BJ (cell line): ENCODE results near the gene FAM124A. TPM values are rescaled to one million over a fixed set of nuclear protein-coding genes. Genes with fewer than 3 reads are reported as not detected.

Source experiments
- CTCF ChIA-PET: fragments of 350-600 bp; formaldehyde crosslinking; extraction: SDS; loops from one replicate; lab custom pipeline; 2021; ENCODE audit warnings: antibody characterized with exemption, inconsistent platforms; lab: Yijun Ruan, JAX
- POLR2A ChIA-PET: fragments of 300-600 bp; sonication (Branson Sonifier 250); formaldehyde crosslinking; extraction: SDS; loops from one replicate; lab custom pipeline; 2021; ENCODE audit warnings: antibody characterized with exemption; lab: Charles Lee
- DNase-seq: peaks from one replicate; pipeline ENCODE4 v3.0.0-alpha.2; 2011; ENCODE audit warnings: low read depth
- H3K27me3 ChIP-seq: 2 replicates; pipeline ENCODE4 v1.6.0; 2011; ENCODE audit warnings: low read length; ENCODE audit not compliant: control insufficient read depth, insufficient read depth
- H3K36me3 ChIP-seq: 2 replicates; pipeline ENCODE4 v1.5.1; 2011; ENCODE audit warnings: low read length; ENCODE audit not compliant: control insufficient read depth, insufficient read depth
- H3K4me3 ChIP-seq: 2 replicates; pipeline ENCODE4 v1.5.1; 2011; ENCODE audit warnings: low read depth, mild to moderate bottlenecking, control low read depth, low read length
- polyA plus RNA-seq: library from polyadenylated mRNA; depleted of rRNA; stranded (reverse); fragments of >200 nt; gene quantifications from 2 replicates; pipeline ENCODE4 v1.2.3, GENCODE V29; 2011
- TF ChIP-seq, protein P1 (sequence below): IDR thresholded peaks from 2 replicates; pipeline ENCODE4 v1.5.1; 2011; ENCODE audit warnings: low read depth, mild to moderate bottlenecking, control low read depth, inconsistent platforms, low read length, moderate library complexity; ENCODE audit not compliant: insufficient read depth

Gene FAM124A
- polyA plus RNA-seq, 1 experiment = 0.02 TPM

GRCh38 chr13:51267622-51268021 lies 45.4 kb downstream of the FAM124A start:
- H3K4me3 ChIP-seq = no peak overlapping the region
- DNase-seq = no peak
- TF ChIP-seq, protein P1, sequence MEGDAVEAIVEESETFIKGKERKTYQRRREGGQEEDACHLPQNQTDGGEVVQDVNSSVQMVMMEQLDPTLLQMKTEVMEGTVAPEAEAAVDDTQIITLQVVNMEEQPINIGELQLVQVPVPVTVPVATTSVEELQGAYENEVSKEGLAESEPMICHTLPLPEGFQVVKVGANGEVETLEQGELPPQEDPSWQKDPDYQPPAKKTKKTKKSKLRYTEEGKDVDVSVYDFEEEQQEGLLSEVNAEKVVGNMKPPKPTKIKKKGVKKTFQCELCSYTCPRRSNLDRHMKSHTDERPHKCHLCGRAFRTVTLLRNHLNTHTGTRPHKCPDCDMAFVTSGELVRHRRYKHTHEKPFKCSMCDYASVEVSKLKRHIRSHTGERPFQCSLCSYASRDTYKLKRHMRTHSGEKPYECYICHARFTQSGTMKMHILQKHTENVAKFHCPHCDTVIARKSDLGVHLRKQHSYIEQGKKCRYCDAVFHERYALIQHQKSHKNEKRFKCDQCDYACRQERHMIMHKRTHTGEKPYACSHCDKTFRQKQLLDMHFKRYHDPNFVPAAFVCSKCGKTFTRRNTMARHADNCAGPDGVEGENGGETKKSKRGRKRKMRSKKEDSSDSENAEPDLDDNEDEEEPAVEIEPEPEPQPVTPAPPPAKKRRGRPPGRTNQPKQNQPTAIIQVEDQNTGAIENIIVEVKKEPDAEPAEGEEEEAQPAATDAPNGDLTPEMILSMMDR = no peak
- H3K36me3 ChIP-seq = no peaks in the 10 kb centered on the region
- H3K27me3 ChIP-seq = peaks cover 21% of the 10 kb centered on the region
- POLR2A ChIA-PET = no interaction called here
- CTCF ChIA-PET = interaction anchor here (0.6 to 2.8 kb wide), 2 partner anchors 19 to 116 kb away, joined by 3 to 12 read pairs; no protein-coding TSS in a partner anchor

DNA sequence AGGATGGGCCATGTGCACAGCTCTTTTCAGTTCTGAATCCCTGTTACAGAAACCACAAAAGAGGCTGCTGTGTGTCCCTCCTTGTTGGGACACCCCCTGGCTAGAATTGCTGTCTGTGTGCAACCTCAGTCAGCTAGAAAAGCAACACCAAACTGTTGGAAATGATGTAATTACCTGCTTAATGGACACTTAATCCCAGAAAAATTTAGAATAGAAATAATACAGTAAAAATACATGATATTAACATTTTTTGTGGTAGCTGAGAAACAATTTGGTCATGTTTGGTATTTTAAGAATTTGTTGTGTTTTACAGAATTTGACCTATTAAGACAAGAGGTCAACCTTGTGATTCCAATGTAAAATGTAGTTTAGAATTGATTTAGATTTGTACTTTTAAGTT lies 46.8 kb downstream of the FAM124A start:
- ChIA-PET CTCF (interaction anchor here (1.1 to 2.8 kb wide), 2 partner anchors 9 to 17 kb away, joined by 4 to 12 read pairs; no protein-coding TSS in a partner anchor), POLR2A (no interaction called here)

DNA sequence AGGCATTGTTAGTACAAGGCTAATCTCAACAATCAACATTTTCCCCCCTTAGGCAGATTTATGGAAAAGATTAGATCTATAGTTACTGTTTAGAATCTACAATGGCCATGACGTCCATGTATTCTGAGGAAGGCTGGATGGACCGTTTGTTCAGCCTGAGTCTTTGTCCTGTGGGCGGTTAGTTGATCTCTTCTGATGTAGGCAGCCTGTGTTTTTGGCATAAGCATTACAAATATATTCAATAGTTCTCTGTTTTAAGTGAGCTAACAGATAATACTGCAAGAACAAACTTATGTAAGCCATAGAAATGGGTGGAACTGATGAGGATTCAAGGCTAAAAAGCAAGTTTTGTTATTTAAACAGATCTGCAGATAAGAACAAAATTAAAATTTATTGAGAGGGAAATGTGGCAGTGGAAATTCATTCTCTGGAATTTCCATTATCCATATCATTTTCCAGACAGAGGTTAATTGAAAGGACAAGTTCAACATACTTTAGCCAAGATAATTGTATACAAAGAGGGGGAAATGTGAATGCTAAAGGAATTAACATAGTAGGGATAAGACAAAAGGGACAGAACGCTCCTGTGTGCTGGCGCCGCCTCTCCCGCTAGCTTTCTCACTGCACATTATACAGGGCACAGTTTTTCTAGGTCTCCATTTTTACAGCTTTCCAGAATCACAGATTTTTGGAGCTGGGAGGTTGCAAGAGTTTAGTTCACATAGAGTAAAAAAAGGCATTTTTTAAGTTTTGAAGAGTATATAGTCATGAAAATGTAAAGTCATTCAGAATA lies 48.6 kb downstream of the FAM124A start:
- no peak for DNase-seq
- ChIA-PET CTCF (interaction anchor here (7.1 kb wide), 1 partner anchor 16 kb away, joined by 38 read pairs; no protein-coding TSS in a partner anchor), POLR2A (no interaction called here)
- peaks cover 12% of the 10 kb centered on the region; the same call in 1 of the 2 replicates for H3K27me3 ChIP-seq
- no peaks in the 10 kb centered on the region for H3K36me3 ChIP-seq
- H3K4me3 ChIP-seq = no peak overlapping the region
- TF ChIP-seq, protein P1 = no peak

More for the DNA sequence above, 46.8 kb downstream of the FAM124A start:
- H3K27me3 ChIP-seq = peaks cover 17% of the 10 kb centered on the region
- no peak overlapping the region for H3K4me3 ChIP-seq
- no peaks in the 10 kb centered on the region for H3K36me3 ChIP-seq
- TF ChIP-seq, protein P1 = no peak
- DNase-seq = peak; percentile 81

DNA sequence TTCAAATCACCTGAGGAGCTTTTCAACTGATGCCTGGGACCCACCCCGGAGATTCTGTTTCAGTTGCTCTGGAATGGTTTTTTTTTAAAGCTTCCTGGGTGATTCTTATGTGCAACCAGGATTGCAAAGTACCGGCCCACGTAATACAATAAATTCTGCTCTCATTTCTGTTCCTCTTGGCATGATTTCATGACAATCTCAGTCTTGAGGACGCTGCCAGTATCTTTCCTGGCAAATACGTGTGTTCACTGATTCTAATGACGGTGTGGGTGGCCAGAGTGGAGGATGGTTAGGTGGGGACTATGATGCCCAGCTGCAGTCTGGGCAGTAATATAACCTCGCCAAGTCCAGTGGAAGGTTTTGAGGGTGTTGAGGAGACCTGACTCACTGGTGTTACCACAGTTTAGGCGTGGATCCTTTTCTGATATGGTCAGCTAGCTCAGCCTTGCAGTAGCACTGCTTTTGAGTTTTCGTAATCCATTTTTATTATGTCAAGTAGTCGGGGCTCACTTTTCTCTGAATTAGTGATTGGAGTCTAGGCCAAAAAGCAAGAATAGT lies 49.4 kb downstream of the FAM124A start:
- no peak overlapping the region for H3K4me3 ChIP-seq
- H3K27me3 ChIP-seq = peaks cover 11% of the 10 kb centered on the region; the same call in 1 of the 2 replicates
- TF ChIP-seq, protein P1 = no peak
- no peaks in the 10 kb centered on the region for H3K36me3 ChIP-seq
- ChIA-PET CTCF (interaction anchor here (0.7 to 7.1 kb wide), 2 partner anchors 15 to 122 kb away, joined by 3 to 38 read pairs; no protein-coding TSS in a partner anchor), POLR2A (no interaction called here)
- DNase-seq = no peak

GRCh38 chr13:51275101-51275500 lies 52.9 kb downstream of the FAM124A start:
- DNase-seq = no peak
- H3K36me3 ChIP-seq = no peaks in the 10 kb centered on the region
- TF ChIP-seq, protein P1 = no peak
- ChIA-PET POLR2A (no interaction called here), CTCF (interaction anchor here (7.1 kb wide), 1 partner anchor 12 kb away, joined by 38 read pairs; no protein-coding TSS in a partner anchor)
- no peak overlapping the region for H3K4me3 ChIP-seq
- H3K27me3 ChIP-seq = peaks cover 13% of the 10 kb centered on the region
